Stomach (tissue), 4 donors: Measurements from ENCODE around the gene NCS1.

Experiments
- POLR2A ChIP-seq, 4 donors: fragments of 450-650 bp; IDR thresholded peaks; one replicate each; pipeline ENCODE4 v1.6.1; 2016; ENCODE audit warnings: antibody characterized with exemption in 4 of 4, control low read depth in 2 of 4, mild to moderate bottlenecking in 1 of 4, moderate library complexity in 1 of 4
- TF ChIP-seq, protein P1 (sequence below), 7 experiments: fragments of 450-650 bp in 4 of 7; fragments of 200-600 bp in 3 of 7; sonication (generic) in 3 of 7; IDR thresholded peaks; one replicate each; pipeline ENCODE4 v1.5.1; 2016 to 2019; ENCODE audit warnings: antibody characterized with exemption in 7 of 7, control low read depth in 2 of 7, mild to moderate bottlenecking in 1 of 7

DNA sequence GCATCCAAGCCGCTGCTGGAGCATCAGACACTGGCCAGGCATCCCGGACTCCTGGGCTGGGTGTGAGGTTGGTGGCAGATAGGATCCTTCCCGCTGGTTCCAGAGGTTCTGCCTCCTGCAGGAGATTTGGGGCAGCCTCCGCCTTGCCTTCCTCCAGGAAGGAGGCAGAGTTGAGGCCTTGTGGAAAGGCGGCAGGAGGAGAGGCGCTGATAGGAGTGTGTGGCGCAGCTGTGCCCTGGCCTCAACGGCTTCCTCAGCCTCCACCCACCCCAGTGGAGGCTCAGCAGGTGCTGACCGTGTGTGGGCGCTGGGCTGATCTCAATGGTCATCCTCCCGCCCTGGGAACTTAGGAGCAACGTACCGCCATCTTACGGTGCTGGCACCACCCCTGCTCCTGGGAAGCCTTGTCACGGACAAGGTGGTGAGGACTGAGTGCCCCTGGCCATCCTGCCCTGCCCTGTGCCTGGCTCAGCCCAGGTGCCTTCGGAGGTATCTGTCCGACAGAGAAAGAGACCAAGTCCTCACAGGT lies 10.2 kb downstream of the NCS1 start:
- TF ChIP-seq, protein P1, sequence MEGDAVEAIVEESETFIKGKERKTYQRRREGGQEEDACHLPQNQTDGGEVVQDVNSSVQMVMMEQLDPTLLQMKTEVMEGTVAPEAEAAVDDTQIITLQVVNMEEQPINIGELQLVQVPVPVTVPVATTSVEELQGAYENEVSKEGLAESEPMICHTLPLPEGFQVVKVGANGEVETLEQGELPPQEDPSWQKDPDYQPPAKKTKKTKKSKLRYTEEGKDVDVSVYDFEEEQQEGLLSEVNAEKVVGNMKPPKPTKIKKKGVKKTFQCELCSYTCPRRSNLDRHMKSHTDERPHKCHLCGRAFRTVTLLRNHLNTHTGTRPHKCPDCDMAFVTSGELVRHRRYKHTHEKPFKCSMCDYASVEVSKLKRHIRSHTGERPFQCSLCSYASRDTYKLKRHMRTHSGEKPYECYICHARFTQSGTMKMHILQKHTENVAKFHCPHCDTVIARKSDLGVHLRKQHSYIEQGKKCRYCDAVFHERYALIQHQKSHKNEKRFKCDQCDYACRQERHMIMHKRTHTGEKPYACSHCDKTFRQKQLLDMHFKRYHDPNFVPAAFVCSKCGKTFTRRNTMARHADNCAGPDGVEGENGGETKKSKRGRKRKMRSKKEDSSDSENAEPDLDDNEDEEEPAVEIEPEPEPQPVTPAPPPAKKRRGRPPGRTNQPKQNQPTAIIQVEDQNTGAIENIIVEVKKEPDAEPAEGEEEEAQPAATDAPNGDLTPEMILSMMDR (IDR thresholded peaks at IDR 0.05): no peak
- TF ChIP-seq POLR2A (IDR thresholded peaks at IDR 0.05): no peak
